Inflammatory macrophage treated with lipopolysaccharide for 1 hour (primary cell): ENCODE data around the gene POC1A.
A peak's percentile ranks its signal among the peaks of the same experiment; 100 is the strongest.

Experiments used
- DNase-seq, 2 donors: peaks; one replicate each; pipeline ENCODE4 v3.0.0-alpha.2; 2020 to 2022

POC1A gene

DNA sequence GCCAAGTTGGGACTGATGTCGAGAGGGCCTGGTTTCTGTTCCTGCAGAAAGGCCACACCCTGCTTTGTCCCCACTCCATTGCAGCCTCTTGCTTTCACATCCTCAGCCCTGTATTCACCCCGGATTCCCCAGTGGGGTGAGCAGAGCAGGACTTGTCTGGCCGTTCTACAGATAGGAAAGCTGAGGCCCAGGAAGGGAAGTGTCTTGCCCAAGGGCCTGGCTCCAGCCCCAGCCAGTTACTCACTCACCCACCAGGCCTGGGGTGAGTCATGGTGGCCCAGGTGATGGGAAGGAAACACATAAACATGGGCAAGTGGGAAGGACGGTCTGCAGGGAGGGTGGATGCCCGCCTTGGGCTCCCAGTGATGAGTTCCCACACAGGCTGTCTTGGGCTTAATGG lies 91.7 kb downstream of the POC1A start:
- peak; percentile 82 to 96 for DNase-seq

DNA sequence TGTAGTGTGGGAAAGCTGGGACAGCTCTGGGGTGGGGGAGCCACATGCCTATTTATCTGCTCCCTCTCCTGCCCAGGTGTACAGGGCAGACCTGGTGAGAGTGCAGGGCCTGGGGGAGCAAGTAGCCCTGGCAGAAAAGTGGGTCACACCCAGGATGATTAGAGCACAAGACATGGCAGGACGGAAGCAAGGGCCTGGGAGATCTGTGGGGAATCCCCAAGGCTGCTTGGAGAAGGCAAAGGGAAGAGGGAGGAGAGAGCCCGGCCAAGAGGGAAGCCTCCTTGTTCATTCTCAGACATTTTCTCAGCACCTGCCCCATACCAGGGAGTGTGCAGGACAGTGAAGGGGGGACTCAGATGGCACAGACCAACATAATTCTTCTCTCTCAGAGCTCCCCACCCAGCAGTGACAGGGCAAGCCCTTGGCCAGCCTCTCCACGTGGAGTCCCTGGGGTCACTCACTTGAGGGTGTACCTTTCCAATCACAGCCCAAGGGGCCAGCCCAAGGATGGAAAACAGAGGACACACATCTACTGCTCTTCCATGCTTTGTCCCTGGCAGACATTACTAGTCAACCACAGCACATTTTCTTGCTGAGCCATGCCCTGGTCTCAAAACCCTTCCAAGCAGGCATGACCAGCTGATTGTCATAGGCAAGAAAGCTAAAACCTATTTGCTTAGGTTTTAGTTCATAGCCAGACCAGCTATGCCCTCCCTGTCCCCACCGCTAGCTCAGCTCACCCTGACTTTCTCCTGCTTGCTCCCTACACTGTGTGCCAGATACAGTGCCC lies 92.9 kb downstream of the POC1A start:
- peak; percentile 56 to 73 for DNase-seq

- DNase-seq, result no peak
Observed at GRCh38 chr3:52059781-52060180, 94.4 kb downstream of the POC1A start.

DNA sequence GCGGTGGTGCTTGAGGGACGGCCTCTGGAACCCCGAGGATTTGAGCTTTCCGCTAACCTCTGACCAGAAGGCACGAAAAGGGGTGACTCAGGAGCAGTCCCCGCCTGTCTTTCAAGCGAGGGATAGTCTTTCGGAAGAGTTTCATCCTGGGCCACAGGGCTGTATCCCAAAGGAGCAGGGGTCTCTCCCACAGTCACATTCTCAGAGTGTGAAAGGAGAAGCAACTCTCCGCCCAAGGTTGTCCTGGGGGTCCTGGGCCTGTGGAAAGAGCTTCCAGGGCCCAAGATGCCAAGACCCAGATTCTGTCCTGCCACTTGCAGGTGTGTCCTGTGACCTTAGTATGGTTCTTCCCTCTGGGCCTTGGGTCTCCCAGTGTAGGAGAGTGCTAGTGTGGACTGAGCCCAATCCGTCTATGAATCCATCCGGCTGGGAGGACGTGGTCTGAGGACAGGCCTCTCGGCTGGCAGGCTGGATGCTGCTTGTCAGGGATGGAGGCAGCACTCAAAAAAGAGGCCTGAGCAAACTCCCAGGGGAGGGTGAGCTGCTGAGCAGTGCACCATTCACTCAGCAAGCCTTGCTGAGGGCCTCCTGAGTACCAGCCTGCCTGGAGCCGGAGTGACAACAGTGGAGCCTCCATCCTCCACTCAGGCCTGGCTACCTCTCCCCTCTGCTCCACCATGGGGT lies 96.3 kb downstream of the POC1A start:
- DNase-seq, result no peak

GRCh38 chr3:52056968-52057811 lies 97.0 kb downstream of the POC1A start:
- DNase-seq, result peak; percentile 98 to 99

- DNase-seq, result peak in 1 of 2 donors; percentile 61
Observed at GRCh38 chr3:52056521-52056967, 97.7 kb downstream of the POC1A start, which contains the start of gene DUSP7. TSS of gene DUSP7 (minus strand) at chr3:52056571. CDS start at chr3:52056366, 205 bp downstream.

DNA sequence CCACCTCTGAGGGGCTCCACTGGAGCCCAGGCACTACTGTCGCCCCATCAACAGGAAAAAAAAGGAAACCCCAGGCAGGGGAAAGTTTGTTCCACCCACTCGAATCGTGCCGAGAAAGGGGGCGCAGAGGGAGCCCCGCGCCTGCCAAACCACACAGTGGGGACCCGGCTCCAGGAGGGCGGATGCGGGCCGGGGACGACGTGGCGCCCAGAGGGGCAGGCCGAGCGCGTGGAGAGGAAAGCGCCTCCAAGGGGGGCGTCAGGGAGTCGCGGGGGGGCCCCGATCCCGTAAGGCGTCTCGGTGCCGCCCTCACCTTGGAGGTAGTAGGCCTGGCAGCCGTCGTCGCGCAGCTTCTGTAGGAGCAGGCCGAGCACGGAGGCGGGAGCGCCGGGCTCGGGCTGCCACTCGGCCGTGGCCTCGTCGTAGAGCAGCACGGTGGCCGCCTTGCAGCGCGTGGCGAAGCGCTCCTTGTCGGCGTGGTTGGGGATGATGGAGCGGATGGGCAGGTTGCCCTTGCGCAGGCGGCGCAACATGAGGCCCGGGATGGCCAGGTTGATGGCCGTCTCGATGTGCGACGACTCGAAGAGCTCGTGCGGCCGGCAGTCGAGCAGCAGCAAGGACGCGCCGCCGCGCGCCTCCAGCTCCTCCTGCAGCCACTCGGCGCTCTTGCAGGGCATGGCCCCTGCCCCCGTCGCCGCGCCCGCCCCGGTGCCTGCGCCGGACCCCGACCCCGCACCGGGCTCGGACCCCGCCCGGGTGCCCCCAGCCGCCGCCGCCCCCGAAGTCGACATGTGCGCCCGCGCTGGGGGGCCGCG lies 98.5 kb downstream of the POC1A start:
- DNase-seq, result peak in 1 of 2 donors; percentile 17

DNA sequence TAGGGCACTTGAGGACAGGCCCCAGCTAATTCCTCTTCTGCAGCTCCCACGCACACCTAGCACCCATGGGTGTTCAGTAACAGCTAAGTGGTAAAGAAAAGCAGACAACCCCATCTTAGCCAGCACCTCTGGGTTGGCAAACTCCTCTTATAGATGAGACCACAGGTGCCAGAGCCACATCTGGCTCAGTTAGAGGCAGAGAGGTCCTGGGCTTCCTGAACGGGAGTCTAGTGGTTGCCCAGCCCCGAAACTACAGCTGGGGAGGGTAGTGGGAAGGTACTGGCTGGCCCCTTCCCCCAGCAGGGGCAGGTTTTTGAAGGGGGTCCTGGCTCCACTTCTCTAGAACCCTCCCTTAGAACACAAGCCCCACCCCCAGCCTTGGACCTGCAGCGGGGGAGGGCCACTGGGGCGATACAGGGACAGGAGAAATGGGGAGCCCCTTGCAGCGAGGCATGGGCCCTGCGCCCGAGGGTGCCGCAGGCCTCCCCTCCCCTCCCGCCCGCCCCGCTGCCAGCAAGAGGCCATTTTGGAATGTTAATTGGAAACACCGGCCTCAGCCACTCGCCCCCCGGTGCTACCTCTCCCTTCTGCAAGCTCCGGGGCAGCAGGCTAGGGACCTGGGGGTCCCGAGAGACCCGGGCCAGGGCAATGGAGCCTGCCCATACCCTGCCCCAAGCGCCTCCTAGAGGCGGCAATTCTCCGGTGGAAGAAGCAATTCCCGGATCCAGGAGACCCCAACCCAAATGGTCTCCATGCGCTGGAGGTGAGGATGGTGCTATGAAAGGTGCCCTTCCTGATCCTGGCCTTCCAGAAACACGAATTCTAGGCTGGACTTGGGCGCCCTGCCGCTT lies 99.3 kb downstream of the POC1A start:
- DNase-seq, result no peak

DNA sequence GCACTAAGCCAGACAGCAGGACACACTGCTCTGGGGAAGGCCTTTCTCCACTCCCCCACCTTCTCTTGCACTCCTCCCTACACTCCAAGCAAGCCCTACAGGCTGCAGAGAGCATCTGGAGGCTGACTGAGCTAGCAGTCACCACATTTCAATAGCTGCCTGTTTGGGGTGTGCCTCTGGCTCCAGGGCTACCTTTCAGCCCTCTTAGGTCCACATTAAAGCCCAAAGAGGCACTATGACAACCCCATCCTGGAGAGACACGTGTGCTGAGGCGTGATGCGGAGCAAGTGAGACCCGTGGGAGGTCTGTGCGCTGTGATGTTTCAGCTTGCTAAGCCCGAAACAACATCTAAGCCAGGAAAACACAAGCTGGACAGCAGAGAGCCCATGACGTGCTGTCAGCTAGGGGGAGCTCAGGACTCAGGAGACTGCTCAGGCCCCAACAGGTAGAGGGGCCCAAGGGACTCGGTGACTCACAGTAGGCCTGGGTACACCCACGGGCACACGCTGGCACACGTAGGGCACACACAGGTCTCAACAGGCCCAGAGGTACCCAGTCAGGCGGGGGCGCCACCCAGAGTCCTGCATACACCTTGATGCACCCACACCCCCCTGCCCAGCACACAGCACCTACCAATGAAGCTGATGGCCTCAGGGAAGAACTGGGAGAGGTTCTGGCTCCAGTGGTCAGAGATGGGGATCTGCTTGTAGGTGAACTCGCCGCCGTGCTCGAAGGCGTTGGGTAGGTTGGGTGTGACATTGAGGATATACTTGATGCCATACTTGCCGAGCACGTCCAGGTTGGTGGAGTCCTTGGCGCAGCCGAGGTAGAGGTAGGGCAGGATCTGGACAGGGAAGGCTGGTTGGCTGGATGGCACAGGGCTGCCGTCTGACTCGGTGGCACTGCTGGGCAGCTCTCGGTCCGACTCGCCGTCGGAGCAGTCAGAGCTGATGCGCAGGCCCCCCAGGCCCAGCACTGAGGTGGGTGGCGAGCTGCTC lies 100.6 kb downstream of the POC1A start:
- peak in 1 of 2 donors; percentile 11 for DNase-seq

- DNase-seq, result peak; percentile 84 to 85
Observed at GRCh38 chr3:52052831-52053306, 101.4 kb downstream of the POC1A start.

DNA sequence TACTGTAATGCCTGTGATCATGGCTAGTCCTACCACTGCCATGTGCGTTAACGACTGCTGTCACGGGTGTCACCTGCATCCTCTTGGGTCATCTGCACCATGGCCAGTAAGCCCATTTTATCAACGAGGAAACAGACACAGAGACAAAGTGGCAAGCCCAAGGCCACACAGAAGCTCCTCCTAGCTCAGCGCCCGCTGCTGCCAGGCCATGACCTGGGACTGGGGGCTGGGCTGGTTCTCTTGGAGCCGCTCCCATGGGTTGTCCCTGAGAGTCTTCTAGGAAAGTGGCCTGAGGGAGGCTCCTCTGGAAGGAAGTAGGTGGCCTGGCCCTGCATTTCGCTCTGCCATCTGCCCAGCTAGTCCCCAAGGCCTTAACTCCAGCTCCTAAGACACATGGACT lies 102.8 kb downstream of the POC1A start:
- no peak for DNase-seq

DNA sequence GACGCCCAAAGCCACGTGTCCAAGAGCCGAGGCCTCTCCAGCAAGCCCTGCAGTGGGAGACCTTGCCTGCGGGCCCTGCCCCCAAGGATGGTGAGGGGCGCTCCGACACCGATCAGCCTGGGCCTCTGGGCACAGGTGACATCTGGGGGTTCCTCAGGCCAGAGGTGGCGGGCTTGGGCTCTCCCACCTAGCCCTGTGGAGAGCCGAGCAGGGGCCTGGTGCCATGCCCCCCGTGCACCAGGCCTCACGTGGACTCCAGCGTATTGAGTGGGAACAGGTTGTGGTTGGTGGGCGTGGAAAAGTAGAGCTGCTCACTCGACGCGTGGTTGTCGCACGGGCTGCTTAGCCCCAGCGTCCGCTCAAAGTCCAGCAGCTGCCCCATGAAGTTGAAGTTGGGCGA lies 103.7 kb downstream of the POC1A start:
- DNase-seq, result no peak

- no peak for DNase-seq
Observed at GRCh38 chr3:52049503-52049902, 104.7 kb downstream of the POC1A start.

DNA sequence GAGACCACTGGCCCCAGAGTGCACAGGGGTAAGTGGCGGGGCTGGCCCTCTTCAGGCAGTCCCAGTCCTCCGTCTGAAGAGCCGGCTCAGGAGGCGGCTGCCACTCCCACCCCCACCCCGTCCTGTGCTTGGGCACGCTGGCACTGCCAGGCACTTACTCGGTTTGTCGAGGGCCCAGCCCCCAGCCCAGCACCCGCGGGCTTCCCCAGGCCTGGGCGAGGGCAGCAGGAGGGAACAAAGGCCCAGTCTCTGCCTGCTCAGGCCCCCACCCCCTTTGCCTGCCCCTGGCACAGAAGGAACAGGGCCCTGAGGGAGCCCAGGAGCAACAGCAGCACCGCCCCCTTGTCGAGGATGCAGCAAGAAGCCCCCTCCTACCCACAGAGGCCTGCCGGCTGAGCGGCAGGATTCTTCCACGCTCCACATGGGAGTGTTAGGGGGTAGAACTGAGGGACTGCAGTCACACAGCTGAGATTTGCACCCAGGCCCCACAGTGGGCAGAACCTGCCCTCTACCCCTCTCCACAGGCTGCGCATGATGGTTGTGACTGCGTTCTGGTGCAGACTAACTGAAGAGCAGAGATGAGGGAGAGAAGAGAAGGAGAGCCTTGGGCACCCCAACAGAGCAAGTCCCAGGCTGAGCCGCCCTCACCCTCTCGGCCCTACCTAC lies 106.8 kb downstream of the POC1A start:
- no peak for DNase-seq

- no peak for DNase-seq
Observed at GRCh38 chr3:52046902-52047239, 107.4 kb downstream of the POC1A start.

GRCh38 chr3:52046186-52046901 lies 107.9 kb downstream of the POC1A start:
- no peak for DNase-seq

- DNase-seq, result no peak
Observed at GRCh38 chr3:52044869-52045619, 109.2 kb downstream of the POC1A start.

- no peak for DNase-seq
Observed at GRCh38 chr3:52043750-52044149, 110.5 kb downstream of the POC1A start.
